ENCODE results near the gene LETM1.

LETM1 gene

DNA sequence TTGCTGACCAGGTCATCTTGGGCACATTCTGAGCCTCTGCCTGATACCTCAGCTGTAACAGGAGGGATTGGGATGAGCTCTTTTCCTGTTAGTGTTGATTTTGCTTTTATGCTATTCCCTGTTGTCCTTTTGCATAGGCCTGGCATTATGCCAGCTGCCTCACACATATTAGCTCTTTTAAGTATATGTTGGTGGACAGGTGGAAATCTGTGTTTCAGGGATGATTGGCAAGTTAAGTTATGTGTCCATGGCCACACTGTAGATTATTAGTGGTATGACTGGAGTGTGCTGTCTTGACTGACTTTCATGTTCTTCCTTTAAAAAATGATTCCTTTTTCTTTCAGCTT is 44.1 kb upstream of the LETM1 start:
- TF ChIP-seq, protein P1, sequence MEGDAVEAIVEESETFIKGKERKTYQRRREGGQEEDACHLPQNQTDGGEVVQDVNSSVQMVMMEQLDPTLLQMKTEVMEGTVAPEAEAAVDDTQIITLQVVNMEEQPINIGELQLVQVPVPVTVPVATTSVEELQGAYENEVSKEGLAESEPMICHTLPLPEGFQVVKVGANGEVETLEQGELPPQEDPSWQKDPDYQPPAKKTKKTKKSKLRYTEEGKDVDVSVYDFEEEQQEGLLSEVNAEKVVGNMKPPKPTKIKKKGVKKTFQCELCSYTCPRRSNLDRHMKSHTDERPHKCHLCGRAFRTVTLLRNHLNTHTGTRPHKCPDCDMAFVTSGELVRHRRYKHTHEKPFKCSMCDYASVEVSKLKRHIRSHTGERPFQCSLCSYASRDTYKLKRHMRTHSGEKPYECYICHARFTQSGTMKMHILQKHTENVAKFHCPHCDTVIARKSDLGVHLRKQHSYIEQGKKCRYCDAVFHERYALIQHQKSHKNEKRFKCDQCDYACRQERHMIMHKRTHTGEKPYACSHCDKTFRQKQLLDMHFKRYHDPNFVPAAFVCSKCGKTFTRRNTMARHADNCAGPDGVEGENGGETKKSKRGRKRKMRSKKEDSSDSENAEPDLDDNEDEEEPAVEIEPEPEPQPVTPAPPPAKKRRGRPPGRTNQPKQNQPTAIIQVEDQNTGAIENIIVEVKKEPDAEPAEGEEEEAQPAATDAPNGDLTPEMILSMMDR (IDR thresholded peaks at IDR 0.05; ENCODE audit: unreplicated experiment in 3 of 3): no peak
- H3K9me3 Mint-ChIP-seq: no peaks in the 10 kb centered on the region
- no peak overlapping the region for H3K27ac Mint-ChIP-seq
- no peak overlapping the region for H3K4me3 Mint-ChIP-seq
- peaks cover 49% of the 10 kb centered on the region for H3K36me3 Mint-ChIP-seq (ENCODE audit: low read depth)
- no peaks in the 10 kb centered on the region for H3K27me3 Mint-ChIP-seq (ENCODE audit: low read depth)
- peaks cover 12% of the 10 kb centered on the region for H3K4me1 Mint-ChIP-seq

DNA sequence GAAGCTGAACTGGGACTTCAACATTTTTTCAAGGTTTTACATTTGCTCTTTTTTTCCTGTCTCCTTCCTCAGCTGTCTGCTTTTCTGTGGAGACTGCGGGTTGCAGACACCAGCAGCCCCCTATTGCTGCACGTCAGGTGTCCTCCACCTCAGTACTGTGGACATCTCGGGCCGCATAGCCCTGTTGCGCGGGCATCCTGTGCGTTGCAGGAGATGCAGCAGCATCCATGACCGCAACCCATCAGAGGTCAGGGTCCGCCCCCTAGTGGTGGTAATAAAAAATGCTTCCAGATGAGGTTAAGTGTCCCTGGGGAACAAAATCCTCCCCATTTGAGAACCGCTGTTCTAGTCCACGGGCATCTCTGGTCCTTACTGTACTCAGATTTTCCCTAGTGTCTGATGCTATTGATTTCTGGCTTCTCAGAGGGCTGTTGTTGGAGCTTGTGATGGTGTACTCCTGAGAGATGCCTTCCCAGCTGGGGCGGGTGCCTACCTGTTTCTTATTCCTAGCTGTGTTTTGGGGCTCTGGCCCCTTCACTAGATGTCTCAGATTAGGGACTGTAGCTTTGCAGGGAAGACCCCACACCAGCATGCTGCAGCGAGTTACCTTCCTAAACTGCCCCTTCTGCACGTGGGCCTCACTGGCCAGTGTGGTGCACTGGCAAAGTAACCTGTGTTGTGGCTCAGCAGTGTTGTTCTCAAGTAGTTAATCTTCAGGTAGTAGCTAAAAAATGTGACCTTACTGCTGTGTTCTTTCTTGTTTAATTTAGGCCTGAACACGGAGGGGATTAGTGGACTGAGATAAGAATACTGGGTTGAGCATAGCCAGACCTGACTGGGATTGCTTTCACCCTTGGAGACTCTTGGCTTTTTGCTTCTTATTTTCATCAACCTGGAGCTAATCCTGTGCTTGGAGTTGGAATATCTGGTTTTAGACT is 43.5 kb upstream of the LETM1 start:
- peaks cover 12% of the 10 kb centered on the region for H3K4me1 Mint-ChIP-seq
- no peaks in the 10 kb centered on the region for H3K9me3 Mint-ChIP-seq
- TF ChIP-seq, protein P1 (IDR thresholded peaks at IDR 0.05; ENCODE audit: unreplicated experiment in 3 of 3): peak; percentile 83 to 88 (median 83)
- no peak overlapping the region for H3K4me3 Mint-ChIP-seq
- no peaks in the 10 kb centered on the region for H3K27me3 Mint-ChIP-seq (ENCODE audit: low read depth)
- peaks cover 47% of the 10 kb centered on the region for H3K36me3 Mint-ChIP-seq (ENCODE audit: low read depth)
- peak overlapping the region in 1 of 3 experiments; percentile 21 for H3K27ac Mint-ChIP-seq

DNA sequence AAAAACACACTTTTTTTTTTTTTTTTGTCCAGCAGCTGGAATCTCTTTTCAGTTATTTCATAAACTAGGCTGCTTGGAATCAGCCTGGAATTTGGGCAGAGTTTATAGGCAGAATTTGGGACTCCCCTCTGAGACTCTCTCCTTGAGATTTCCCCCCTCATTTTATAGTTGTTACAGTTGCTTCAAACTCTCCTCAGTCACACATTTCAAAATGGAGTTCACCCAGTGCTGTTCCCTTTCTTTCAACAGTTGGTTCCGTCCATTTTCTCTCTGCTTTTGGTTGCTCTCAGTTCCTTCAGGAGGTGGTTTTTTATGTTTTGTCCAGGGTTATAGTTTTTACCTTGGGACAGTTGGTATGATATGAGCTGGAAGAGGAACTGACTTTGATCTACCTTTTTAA is 42.7 kb upstream of the LETM1 start:
- Mint-ChIP-seq H3K9me3 (no peaks in the 10 kb centered on the region), H3K4me1 (peaks cover 12% of the 10 kb centered on the region), H3K4me3 (no peak overlapping the region), H3K27me3 (ENCODE audit: low read depth) (no peaks in the 10 kb centered on the region), H3K27ac (no peak overlapping the region), H3K36me3 (ENCODE audit: low read depth) (peaks cover 46% of the 10 kb centered on the region)
- TF ChIP-seq, protein P1 (IDR thresholded peaks at IDR 0.05; ENCODE audit: unreplicated experiment in 3 of 3): no peak

DNA sequence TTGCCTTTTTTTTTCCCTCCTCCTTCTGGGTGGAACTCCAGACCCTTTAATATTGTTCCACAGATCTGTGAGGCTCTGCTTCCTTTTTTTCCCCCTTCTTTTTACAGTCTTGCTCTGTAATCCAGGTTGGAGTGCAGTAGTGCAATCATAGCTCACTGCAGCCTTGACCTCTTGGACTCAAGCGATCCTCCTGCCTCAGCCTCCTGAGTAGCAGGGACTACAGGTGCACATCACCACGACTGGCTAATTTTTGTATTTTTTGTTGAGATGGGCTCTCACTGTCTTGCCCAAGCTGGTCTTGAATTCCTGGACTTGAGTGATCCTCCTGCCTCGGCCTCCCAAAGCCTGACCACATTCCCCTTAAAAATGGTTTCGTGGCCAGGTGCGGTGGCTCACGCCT is 42.1 kb upstream of the LETM1 start:
- H3K27me3 Mint-ChIP-seq (ENCODE audit: low read depth): no peaks in the 10 kb centered on the region
- H3K4me3 Mint-ChIP-seq: no peak overlapping the region
- TF ChIP-seq, protein P1 (IDR thresholded peaks at IDR 0.05; ENCODE audit: unreplicated experiment in 3 of 3): no peak
- no peak overlapping the region for H3K27ac Mint-ChIP-seq
- no peaks in the 10 kb centered on the region for H3K9me3 Mint-ChIP-seq
- peaks cover 12% of the 10 kb centered on the region for H3K4me1 Mint-ChIP-seq
- peaks cover 41% of the 10 kb centered on the region for H3K36me3 Mint-ChIP-seq (ENCODE audit: low read depth)

DNA sequence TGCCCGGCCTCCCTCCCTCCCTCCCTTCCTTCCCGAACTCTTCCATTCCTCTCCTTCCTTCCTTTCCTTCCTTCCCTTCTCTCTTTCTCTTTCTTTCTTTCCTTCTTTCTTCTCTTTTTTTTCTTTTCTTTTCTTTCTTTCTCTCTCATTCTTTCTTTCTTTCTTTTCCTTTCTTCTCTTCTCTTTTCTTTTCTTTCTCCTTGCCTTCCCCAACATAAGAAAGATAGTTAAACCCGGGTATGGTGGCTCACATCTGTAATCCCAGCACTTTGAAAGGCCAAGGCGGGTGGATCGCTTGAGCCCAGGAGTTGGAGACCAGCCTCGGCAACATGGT is 40.7 kb upstream of the LETM1 start:
- Mint-ChIP-seq H3K36me3 (ENCODE audit: low read depth) (peaks cover 38% of the 10 kb centered on the region), H3K27ac (no peak overlapping the region), H3K4me3 (no peak overlapping the region), H3K27me3 (ENCODE audit: low read depth) (no peaks in the 10 kb centered on the region), H3K4me1 (peaks cover 12% of the 10 kb centered on the region), H3K9me3 (no peaks in the 10 kb centered on the region)
- TF ChIP-seq, protein P1 (IDR thresholded peaks at IDR 0.05; ENCODE audit: unreplicated experiment in 3 of 3): no peak

Data from nephron (organoid).